GM19239 (cell line): ENCODE measurements around the gene IL1RL1.
A peak's percentile ranks its signal among the peaks of the same experiment; 100 is the strongest.

Experiments used
- DNase-seq: peaks from one replicate; pipeline ENCODE4 v3.0.0; 2011; ENCODE audit warnings: low spot score; ENCODE audit not compliant: insufficient read length
- FAIRE-seq: peaks from 2 replicates; lab custom pipeline; 2011; peaks lifted over from hg19 to GRCh38; lab: Jason Lieb, UNC

The IL1RL1 gene

GRCh38 chr2:102331311-102331980 is 20.1 kb downstream of the IL1RL1 start:
- FAIRE-seq (no peak), DNase-seq (no peak)

- FAIRE-seq: no peak
- no peak for DNase-seq
Observed at GRCh38 chr2:102334486-102334885, 23.1 kb downstream of the IL1RL1 start.

- DNase-seq (no peak), FAIRE-seq (no peak)
Observed at GRCh38 chr2:102335871-102336366, 24.6 kb downstream of the IL1RL1 start.

GRCh38 chr2:102336502-102336945 is 25.2 kb downstream of the IL1RL1 start:
- DNase-seq (no peak), FAIRE-seq (no peak)

GRCh38 chr2:102337012-102337411 is 25.6 kb downstream of the IL1RL1 start:
- FAIRE-seq: no peak

GRCh38 chr2:102337481-102338386 is 26.4 kb downstream of the IL1RL1 start:
- DNase-seq (no peak), FAIRE-seq (no peak)

More at GRCh38 chr2:102337012-102337411, 25.6 kb downstream of the IL1RL1 start:
- DNase-seq: no peak

- DNase-seq (no peak), FAIRE-seq (no peak)
Observed at GRCh38 chr2:102340778-102341177, 29.4 kb downstream of the IL1RL1 start.

- FAIRE-seq (no peak), DNase-seq (no peak)
Observed at GRCh38 chr2:102342888-102343287, 31.5 kb downstream of the IL1RL1 start.

GRCh38 chr2:102344397-102344796 is 33.0 kb downstream of the IL1RL1 start:
- DNase-seq (no peak), FAIRE-seq (no peak)

- DNase-seq: no peak
- FAIRE-seq: no peak
Observed at GRCh38 chr2:102345329-102345920, 34.1 kb downstream of the IL1RL1 start.

GRCh38 chr2:102346381-102347130 is 35.2 kb downstream of the IL1RL1 start:
- no peak for FAIRE-seq
- DNase-seq: no peak

GRCh38 chr2:102350137-102350793 is 38.9 kb downstream of the IL1RL1 start:
- no peak for FAIRE-seq
- DNase-seq: no peak

GRCh38 chr2:102355526-102356380 is 44.4 kb downstream of the IL1RL1 start, which contains the start of gene IL18R1:
IL18R1 (plus strand) TSS chr2:102355796; CDS start chr2:102362661, 6,865 bp downstream.
- FAIRE-seq (peak; percentile 60), DNase-seq (peak; percentile 28)

- DNase-seq (no peak), FAIRE-seq (no peak)
Observed at GRCh38 chr2:102356381-102356712, 45.0 kb downstream of the IL1RL1 start.

- DNase-seq (no peak), FAIRE-seq (no peak)
Observed at GRCh38 chr2:102356741-102357140, 45.4 kb downstream of the IL1RL1 start.

- no peak for DNase-seq
- no peak for FAIRE-seq
Observed at GRCh38 chr2:102357937-102358336, 46.6 kb downstream of the IL1RL1 start.

GRCh38 chr2:102358496-102358895 is 47.1 kb downstream of the IL1RL1 start:
- FAIRE-seq: no peak
- DNase-seq: no peak

GRCh38 chr2:102359527-102359926 is 48.2 kb downstream of the IL1RL1 start:
- no peak for FAIRE-seq

More at GRCh38 chr2:102359527-102359926, 48.2 kb downstream of the IL1RL1 start:
- no peak for DNase-seq
